GM12874 (cell line): Measurements from ENCODE around the gene MAN1A1.

ENCODE experiments used
- TF ChIP-seq, protein P1 (sequence below): IDR thresholded peaks from 2 replicates; pipeline ENCODE4 v1.5.1; 2011; ENCODE audit warnings: low read depth, mild to moderate bottlenecking, control low read depth, low read length, moderate library complexity; ENCODE audit not compliant: insufficient read depth

MAN1A1 gene

DNA sequence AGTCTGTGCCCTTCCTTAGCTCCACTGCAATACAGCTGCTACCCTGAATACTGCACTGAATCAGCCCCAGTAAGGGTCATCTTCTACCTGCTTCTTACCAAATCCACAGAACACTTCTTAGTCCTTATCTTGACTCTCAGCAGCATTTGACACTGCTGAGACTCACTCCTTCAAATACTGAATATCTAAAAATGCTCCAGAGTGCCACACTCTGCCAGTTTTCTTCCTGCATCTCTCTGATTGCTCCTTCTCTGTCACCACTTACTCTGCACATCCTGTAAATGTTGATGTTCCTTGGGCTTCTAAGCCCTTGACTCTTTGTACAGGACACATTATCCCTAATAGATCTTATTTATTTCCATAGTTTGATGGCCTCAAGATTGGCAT, 19.8 kb downstream of the MAN1A1 start:
- TF ChIP-seq, protein P1, sequence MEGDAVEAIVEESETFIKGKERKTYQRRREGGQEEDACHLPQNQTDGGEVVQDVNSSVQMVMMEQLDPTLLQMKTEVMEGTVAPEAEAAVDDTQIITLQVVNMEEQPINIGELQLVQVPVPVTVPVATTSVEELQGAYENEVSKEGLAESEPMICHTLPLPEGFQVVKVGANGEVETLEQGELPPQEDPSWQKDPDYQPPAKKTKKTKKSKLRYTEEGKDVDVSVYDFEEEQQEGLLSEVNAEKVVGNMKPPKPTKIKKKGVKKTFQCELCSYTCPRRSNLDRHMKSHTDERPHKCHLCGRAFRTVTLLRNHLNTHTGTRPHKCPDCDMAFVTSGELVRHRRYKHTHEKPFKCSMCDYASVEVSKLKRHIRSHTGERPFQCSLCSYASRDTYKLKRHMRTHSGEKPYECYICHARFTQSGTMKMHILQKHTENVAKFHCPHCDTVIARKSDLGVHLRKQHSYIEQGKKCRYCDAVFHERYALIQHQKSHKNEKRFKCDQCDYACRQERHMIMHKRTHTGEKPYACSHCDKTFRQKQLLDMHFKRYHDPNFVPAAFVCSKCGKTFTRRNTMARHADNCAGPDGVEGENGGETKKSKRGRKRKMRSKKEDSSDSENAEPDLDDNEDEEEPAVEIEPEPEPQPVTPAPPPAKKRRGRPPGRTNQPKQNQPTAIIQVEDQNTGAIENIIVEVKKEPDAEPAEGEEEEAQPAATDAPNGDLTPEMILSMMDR, result no peak

DNA sequence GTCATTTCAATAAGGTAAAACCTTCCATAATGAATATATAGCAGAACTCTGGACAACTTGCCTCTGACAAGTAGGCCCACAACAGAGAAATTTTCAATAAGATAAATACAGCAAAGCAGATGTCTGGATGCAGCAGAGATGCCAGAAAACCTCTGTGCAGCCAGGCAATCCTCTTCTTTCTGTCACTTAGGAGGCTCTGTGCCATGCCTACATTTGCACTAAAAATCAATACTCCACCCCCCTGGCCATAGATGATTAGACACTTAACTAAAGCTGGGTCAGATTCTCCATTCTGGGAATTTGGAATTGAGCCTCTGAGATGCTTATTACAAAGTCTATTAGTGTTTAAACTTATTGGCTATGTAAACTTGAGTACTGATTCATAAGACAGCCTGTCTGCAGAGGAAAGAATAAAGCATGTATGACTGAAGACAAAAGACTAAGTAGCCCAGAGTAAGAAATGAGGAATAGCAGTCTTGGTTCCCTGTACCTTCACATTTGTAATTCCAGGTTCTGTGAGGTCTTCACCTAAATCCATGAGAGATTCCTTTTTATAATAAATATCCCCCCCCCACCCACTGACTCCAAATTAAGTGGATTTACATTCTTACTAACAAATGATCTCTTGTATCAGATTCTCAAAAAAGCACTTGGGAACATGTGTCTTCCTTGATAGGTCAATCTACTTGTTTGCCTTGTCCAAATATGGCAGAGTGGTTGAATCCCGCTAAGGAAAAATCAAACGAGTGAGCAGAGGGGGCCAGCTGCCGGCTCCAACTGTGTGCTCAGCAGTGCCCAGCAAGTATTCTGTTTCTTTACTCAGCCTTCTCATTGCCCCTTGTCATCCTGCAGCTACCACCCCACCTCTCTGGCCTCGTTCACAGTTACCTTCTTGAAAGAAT, 20.4 kb downstream of the MAN1A1 start:
- TF ChIP-seq, protein P1, result no peak

DNA sequence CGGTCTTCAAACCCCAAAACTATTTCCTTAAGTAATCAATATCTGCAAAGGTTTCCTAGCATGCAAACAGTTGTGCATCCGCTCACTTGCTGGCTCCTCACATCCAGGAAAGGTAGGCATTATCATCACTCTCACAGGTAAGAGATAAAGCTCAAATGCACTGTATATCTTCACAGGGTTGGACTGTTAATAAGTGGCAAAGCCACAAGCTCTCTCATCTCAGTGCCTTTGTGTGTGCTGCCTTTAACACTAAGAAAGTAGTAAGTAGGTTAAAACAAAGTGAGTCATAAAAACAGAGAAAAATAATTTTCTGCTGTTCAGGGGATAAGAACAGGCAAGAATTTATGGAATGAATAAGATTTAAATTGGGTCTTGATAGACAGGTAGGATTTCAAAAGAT, 21.3 kb downstream of the MAN1A1 start:
- TF ChIP-seq, protein P1, result no peak

DNA sequence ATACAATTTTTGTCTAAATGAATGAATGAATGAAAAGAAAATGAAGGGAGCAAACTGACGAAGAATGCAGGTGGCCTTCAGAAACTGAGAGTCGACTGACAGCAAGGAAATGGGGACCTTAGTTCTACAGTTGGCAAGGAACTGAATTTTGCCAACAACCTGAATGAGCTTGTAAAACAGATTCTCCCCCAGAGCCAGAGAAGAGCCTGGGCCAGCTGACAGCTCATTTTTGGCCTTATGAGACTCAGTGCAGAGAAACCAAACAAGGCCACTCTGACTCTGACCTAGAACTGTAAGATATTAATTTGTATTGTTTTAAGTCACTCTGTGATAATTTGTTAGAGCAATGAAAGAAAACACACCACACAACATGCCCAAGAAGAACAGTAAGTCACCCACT, 21.8 kb downstream of the MAN1A1 start:
- TF ChIP-seq, protein P1, result no peak

DNA sequence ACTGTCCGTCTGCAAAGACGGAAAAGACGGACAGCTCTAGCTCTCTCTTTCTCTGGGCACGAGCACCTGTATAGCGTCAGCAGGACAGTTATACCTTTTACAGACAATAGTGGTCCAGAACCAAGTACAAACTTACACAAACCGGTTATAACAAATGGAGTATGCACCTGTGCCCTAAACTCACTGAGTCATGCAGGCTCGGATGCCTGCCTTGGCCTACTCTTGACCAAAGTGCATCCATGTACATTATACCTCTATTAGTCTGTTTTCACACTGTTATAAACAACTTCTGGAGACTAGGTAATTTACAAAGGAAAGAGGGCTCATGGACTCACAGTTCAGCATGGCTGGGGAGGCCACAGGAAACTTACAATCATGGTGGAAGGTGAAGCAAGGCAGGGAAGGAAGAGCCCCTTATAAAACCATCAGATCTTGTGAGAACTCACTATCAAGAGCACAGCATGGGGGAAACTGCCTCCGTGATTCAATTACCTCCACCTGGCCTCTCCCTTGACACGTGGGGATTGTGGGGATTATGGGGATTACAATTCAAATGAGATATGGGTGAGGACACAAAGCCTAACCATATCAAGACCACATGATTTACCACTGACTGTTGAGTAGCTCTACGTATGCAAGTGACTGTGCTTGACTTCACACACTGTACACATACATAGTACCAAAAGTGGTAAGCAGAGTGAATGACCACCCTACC, 23.1 kb downstream of the MAN1A1 start:
- TF ChIP-seq, protein P1, result no peak

DNA sequence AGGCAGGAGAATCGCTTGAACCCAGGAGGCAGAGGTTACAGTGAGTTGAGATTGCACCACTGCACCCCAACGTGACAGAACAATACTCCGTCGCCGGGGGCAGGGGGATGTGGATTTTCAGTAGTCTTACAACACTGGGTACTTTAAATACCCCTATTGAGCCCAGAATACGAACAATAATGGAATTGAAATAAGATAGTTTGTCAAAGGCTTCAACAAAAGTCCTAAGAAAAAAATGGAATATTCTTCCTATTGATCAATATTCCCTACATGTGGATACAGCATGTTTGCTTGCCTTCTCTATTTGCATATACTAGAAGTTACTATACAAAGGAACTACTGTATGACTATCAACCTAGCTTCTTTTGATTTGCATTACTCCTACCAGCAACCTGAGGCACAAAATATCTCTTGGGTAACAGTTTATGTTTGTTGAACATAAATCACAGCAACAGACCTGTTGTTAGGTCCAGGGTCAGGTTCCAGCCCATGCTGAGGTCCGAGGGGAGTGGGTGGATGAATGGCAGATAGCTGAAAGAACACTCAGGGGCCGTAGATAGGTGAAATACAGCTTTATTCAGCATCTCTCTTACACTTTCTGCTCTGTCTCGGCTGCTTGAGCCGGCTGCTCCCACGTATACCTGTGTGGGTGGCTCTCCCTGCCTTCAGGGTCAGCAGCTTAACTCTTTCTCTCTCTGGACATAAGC, 23.8 kb downstream of the MAN1A1 start:
- TF ChIP-seq, protein P1, result no peak

DNA sequence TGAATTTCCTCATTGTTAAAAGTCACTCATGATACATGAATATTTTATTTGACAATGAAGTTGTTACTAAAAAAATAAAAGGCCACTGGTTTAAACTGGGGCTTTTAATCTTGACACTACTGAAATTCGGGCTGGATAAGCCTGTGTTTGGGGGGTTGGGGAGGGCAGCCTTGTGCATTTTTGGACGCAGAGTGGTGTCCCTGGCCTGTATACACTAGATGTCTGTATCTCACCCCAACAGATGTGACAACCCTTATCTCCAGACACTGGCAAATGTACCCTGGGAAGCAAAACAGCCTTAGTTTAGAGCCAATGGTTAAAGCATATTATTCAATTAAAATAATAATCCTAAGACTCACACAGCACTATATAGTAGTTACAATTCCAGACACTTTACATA, 24.8 kb downstream of the MAN1A1 start:
- TF ChIP-seq, protein P1, result no peak
